ENCODE results near the gene NEGR1.

DNA sequence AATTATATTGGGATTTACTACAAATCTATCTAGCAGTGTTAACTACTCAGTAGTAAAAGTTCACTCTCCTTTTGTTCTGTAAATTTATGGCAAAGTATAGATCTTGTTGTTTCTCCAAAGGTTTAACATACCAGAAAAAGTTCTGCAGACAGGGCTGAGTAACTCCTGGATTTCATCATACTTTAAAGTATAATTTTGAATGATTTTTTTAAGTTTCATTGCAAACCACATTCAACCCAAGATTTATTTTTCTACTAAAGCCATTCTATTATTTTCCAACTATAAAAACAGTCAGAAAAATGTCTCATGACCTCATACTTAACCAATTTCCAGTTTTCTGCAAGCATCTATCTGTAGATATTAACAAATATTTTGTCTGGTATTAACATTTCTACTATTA lies 615.7 kb downstream of the NEGR1 start:
- TF ChIP-seq, protein P1, sequence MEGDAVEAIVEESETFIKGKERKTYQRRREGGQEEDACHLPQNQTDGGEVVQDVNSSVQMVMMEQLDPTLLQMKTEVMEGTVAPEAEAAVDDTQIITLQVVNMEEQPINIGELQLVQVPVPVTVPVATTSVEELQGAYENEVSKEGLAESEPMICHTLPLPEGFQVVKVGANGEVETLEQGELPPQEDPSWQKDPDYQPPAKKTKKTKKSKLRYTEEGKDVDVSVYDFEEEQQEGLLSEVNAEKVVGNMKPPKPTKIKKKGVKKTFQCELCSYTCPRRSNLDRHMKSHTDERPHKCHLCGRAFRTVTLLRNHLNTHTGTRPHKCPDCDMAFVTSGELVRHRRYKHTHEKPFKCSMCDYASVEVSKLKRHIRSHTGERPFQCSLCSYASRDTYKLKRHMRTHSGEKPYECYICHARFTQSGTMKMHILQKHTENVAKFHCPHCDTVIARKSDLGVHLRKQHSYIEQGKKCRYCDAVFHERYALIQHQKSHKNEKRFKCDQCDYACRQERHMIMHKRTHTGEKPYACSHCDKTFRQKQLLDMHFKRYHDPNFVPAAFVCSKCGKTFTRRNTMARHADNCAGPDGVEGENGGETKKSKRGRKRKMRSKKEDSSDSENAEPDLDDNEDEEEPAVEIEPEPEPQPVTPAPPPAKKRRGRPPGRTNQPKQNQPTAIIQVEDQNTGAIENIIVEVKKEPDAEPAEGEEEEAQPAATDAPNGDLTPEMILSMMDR (IDR thresholded peaks at IDR 0.05 in 8 of 11, conservative IDR thresholded peaks at IDR 0.05 in 3 of 11), result no peak
- TF ChIP-seq POLR2A (IDR thresholded peaks at IDR 0.05), result no peak
- TF ChIP-seq POLR2AphosphoS5 (IDR thresholded peaks at IDR 0.05), result no peak
